AG09319 (cell line): ENCODE measurements around the gene JUN.

Experiments used
- DNase-seq: peaks from one replicate; pipeline ENCODE4 v3.0.0-alpha.2; 2010; ENCODE audit warnings: low read depth; ENCODE audit errors: extremely low read depth
- CTCF ChIP-seq: IDR thresholded peaks from 2 replicates; pipeline ENCODE4 v1.5.1; 2011; ENCODE audit warnings: low read depth, mild to moderate bottlenecking, inconsistent platforms, low read length, moderate library complexity

Gene JUN

GRCh38 chr1:58754073-58754613 lies 29.7 kb downstream of the JUN start:
- no peak for TF ChIP-seq CTCF
- DNase-seq: no peak

- TF ChIP-seq CTCF: no peak
- DNase-seq: no peak
Observed at GRCh38 chr1:58753431-58753866, 30.4 kb downstream of the JUN start.

- no peak for DNase-seq
Observed at GRCh38 chr1:58749646-58750045, 34.2 kb downstream of the JUN start.

GRCh38 chr1:58748666-58749065 lies 35.2 kb downstream of the JUN start:
- no peak for DNase-seq
- no peak for TF ChIP-seq CTCF

More at GRCh38 chr1:58749646-58750045, 34.2 kb downstream of the JUN start:
- no peak for TF ChIP-seq CTCF

GRCh38 chr1:58746757-58747156 lies 37.1 kb downstream of the JUN start:
- no peak for TF ChIP-seq CTCF
- DNase-seq: no peak

GRCh38 chr1:58746182-58746581 lies 37.7 kb downstream of the JUN start:
- DNase-seq: no peak
- no peak for TF ChIP-seq CTCF

GRCh38 chr1:58745666-58746065 lies 38.2 kb downstream of the JUN start:
- TF ChIP-seq CTCF: no peak
- no peak for DNase-seq
